GM23338 (cell line): Measurements from ENCODE around the gene CACHD1. TPM values are rescaled to one million over a fixed set of nuclear protein-coding genes. Genes with fewer than 3 reads are reported as not detected.

Source experiments
- ATAC-seq: fragments of 200-7000 bp; cut with Tn5 transposase; 3 replicates; pipeline ENCODE4 v1.9.1; 2020
- DNase-seq: peaks from one replicate; pipeline ENCODE4 v3.0.0-alpha.2; 2015; ENCODE audit warnings: low spot score
- H2AFZ ChIP-seq: fragments of 200-600 bp; sonication (generic); 2 replicates; pipeline ENCODE4 v1.8.0; 2016; ENCODE audit warnings: antibody characterized with exemption, mild to moderate bottlenecking, moderate library complexity
- H3F3A ChIP-seq: fragments of 200-600 bp; sonication (generic); replicated peaks from 2 replicates; pipeline ENCODE4 v1.8.0; 2017; ENCODE audit warnings: antibody characterized with exemption, mixed run types, low read depth
- H3K27ac ChIP-seq: fragments of 200-600 bp; sonication (generic); 2 replicates; pipeline ENCODE4 v1.6.1; 2016; ENCODE audit warnings: low read depth
- H3K27me3 ChIP-seq: fragments of 200-600 bp; sonication (generic); 2 replicates; pipeline ENCODE4 v1.8.0; 2016; ENCODE audit warnings: mild to moderate bottlenecking, mixed run types, moderate library complexity; ENCODE audit not compliant: insufficient read depth
- H3K36me3 ChIP-seq: fragments of 200-600 bp; sonication (generic); 2 replicates; pipeline ENCODE4 v1.8.0; 2016; ENCODE audit warnings: mild to moderate bottlenecking; ENCODE audit not compliant: insufficient read depth
- H3K4me1 ChIP-seq: fragments of 200-600 bp; sonication (generic); 2 replicates; pipeline ENCODE4 v1.8.0; 2016; ENCODE audit warnings: mild to moderate bottlenecking, moderate library complexity; ENCODE audit not compliant: insufficient read depth
- H3K4me2 ChIP-seq: fragments of 200-600 bp; sonication (generic); 2 replicates; pipeline ENCODE4 v1.7.1; 2017; ENCODE audit warnings: mixed run types
- H3K4me3 ChIP-seq: fragments of 200-600 bp; sonication (generic); 2 replicates; pipeline ENCODE4 v1.6.1; 2016; ENCODE audit warnings: mixed run types
- H3K79me2 ChIP-seq: fragments of 200-600 bp; sonication (generic); replicated peaks from 2 replicates; pipeline ENCODE4 v1.8.0; 2017; ENCODE audit warnings: mild to moderate bottlenecking; ENCODE audit not compliant: insufficient read depth
- H3K9me2 ChIP-seq: fragments of 200-600 bp; sonication (generic); 2 replicates; pipeline ENCODE4 v1.8.0; 2017; ENCODE audit not compliant: insufficient read depth
- H4K20me1 ChIP-seq: fragments of 200-600 bp; sonication (generic); replicated peaks from 2 replicates; pipeline ENCODE4 v1.8.0; 2017; ENCODE audit warnings: mild to moderate bottlenecking; ENCODE audit not compliant: insufficient read depth
- H3K27ac Mint-ChIP-seq: 2 replicates; pipeline ENCODE4 v1.8.0; 2020; ENCODE audit warnings: inconsistent platforms, mild to moderate bottlenecking, moderate library complexity, mixed read lengths
- H3K27me3 Mint-ChIP-seq: 3 replicates; pipeline ENCODE4 v1.8.0; 2022; ENCODE audit warnings: low read depth, mild to moderate bottlenecking, moderate library complexity, mixed read lengths, inconsistent platforms; ENCODE audit not compliant: insufficient read depth, poor library complexity
- H3K36me3 Mint-ChIP-seq: 3 replicates; pipeline ENCODE4 v1.8.0; 2021; ENCODE audit warnings: low read depth, mild to moderate bottlenecking, inconsistent platforms, moderate library complexity, mixed read lengths
- H3K4me1 Mint-ChIP-seq: 3 replicates; pipeline ENCODE4 v1.8.0; 2020; ENCODE audit warnings: mild to moderate bottlenecking, inconsistent platforms, mixed read lengths
- H3K4me3 Mint-ChIP-seq: 3 replicates; pipeline ENCODE4 v1.8.0; 2021; ENCODE audit warnings: moderate library complexity, mild to moderate bottlenecking, inconsistent platforms, mixed read lengths
- H3K9me3 Mint-ChIP-seq: 3 replicates; pipeline ENCODE4 v1.8.0; 2020; ENCODE audit warnings: moderate library complexity, mild to moderate bottlenecking, inconsistent platforms, mixed read lengths
- CREB1 ChIP-seq: fragments of 250-450 bp; sonication (Bioruptor Pico); IDR thresholded peaks from 2 replicates; pipeline ENCODE4 v1.5.0; 2020; ENCODE audit warnings: low read depth, mild to moderate bottlenecking, moderate library complexity
- EZH2 ChIP-seq: fragments of 200-600 bp; sonication (generic); IDR thresholded peaks from one replicate; pipeline ENCODE4 v1.8.0; 2017; ENCODE audit warnings: antibody characterized with exemption, mild to moderate bottlenecking, low read depth; ENCODE audit not compliant: unreplicated experiment
- EZH2phosphoT487 ChIP-seq: fragments of 200-600 bp; sonication (generic); IDR thresholded peaks from one replicate; pipeline ENCODE4 v1.8.1; 2018; ENCODE audit warnings: antibody characterized with exemption; ENCODE audit not compliant: unreplicated experiment
- JUNB ChIP-seq: IDR thresholded peaks from one replicate; pipeline ENCODE4 v1.6.1; 2016; ENCODE audit warnings: antibody characterized with exemption; ENCODE audit not compliant: unreplicated experiment
- NANOG ChIP-seq: IDR thresholded peaks from 2 replicates; pipeline ENCODE4 v1.6.1; 2016; ENCODE audit warnings: antibody characterized with exemption, borderline replicate concordance
- POLR2AphosphoS5 ChIP-seq: IDR thresholded peaks from 2 replicates; pipeline ENCODE4 v1.6.1; 2016; ENCODE audit warnings: antibody characterized with exemption, low read depth
- STAT1 ChIP-seq: IDR thresholded peaks from one replicate; pipeline ENCODE4 v1.6.1; 2016; ENCODE audit warnings: antibody characterized with exemption; ENCODE audit not compliant: unreplicated experiment
- ZNF114 ChIP-seq: fragments of 250-450 bp; sonication (Bioruptor Pico); IDR thresholded peaks from 2 replicates; pipeline ENCODE4 v1.5.0; 2020; ENCODE audit warnings: mild to moderate bottlenecking, moderate library complexity
- ZNF331 ChIP-seq: fragments of 250-450 bp; sonication (Bioruptor Pico); IDR thresholded peaks from 2 replicates; pipeline ENCODE4 v1.5.0; 2020; ENCODE audit warnings: low read depth, mild to moderate bottlenecking, moderate library complexity
- ZNF462 ChIP-seq: fragments of 250-450 bp; sonication (Bioruptor Pico); IDR thresholded peaks from 2 replicates; pipeline ENCODE4 v1.5.0; 2020; ENCODE audit warnings: mild to moderate bottlenecking, moderate library complexity
- polyA plus RNA-seq: library from polyadenylated mRNA; unstranded; fragments of >200 nt; fragmentation: Nextera tagmentation; extraction: Ambion mirVana; gene quantifications from 2 replicates; pipeline ENCODE4 v1.2.1, GENCODE V29; 2016
- total RNA-seq: library from RNA; depleted of rRNA; stranded (reverse); fragments of >200 nt; shearing (Covaris generic); gene quantifications from 2 replicates; pipeline ENCODE4 v1.2.3, GENCODE V29; 2014
- TF ChIP-seq, protein P1 (sequence below), 2 experiments: fragments of 200-600 bp in 1 of 2; sonication (generic) in 1 of 2; conservative IDR thresholded peaks; 2 replicates each; pipeline versions ENCODE4 v1.5.1 to v1.6.1; 2016 to 2017; ENCODE audit warnings: antibody characterized with exemption in 2 of 2, low read depth in 2 of 2, mild to moderate bottlenecking in 2 of 2, moderate library complexity in 1 of 2
- TF ChIP-seq, protein P2 (sequence below): IDR thresholded peaks from 2 replicates; pipeline ENCODE4 v1.6.1; 2016; ENCODE audit warnings: antibody characterized with exemption
- TF ChIP-seq, protein P3 (sequence below): IDR thresholded peaks from one replicate; pipeline ENCODE4 v1.6.1; 2018; ENCODE audit warnings: antibody characterized with exemption; ENCODE audit not compliant: unreplicated experiment

Gene CACHD1
- total and polyA plus RNA-seq, 2 experiments from 2014 or later: 12.6 to 43.7 TPM

GRCh38 chr1:64539781-64540218 is 69.9 kb downstream of the CACHD1 start:
- Histone ChIP-seq H3K9me2 (no peaks in the 10 kb centered on the region), H3F3A (0 out of 2 replicates have a peak, but pooled peaks cover 5% of the 10 kb centered on the region), H4K20me1 (peaks cover 31% of the 10 kb centered on the region), H3K4me2 (peak overlapping the region; percentile 60), H2AFZ (no peak overlapping the region), H3K4me1 (peaks cover 65% of the 10 kb centered on the region), H3K27ac (no peak overlapping the region), H3K79me2 (peaks cover 100% of the 10 kb centered on the region), H3K4me3 (peak overlapping the region; percentile 31; the same call in 1 of the 2 replicates), H3K27me3 (no peaks in the 10 kb centered on the region), H3K36me3 (no peaks in the 10 kb centered on the region)
- Mint-ChIP-seq H3K27ac (no peak overlapping the region), H3K4me1 (peaks cover 75% of the 10 kb centered on the region), H3K27me3 (no peaks in the 10 kb centered on the region), H3K36me3 (0 out of 3 replicates have a peak, but pooled peaks cover 3% of the 10 kb centered on the region), H3K4me3 (no peak overlapping the region), H3K9me3 (no peaks in the 10 kb centered on the region)
- TF ChIP-seq STAT1: no peak
- no peak for TF ChIP-seq CREB1 (CRISPR knock-in tag)
- no peak for TF ChIP-seq POLR2AphosphoS5
- TF ChIP-seq NANOG: no peak
- no peak for TF ChIP-seq ZNF462 (CRISPR knock-in tag)
- TF ChIP-seq, protein P1, sequence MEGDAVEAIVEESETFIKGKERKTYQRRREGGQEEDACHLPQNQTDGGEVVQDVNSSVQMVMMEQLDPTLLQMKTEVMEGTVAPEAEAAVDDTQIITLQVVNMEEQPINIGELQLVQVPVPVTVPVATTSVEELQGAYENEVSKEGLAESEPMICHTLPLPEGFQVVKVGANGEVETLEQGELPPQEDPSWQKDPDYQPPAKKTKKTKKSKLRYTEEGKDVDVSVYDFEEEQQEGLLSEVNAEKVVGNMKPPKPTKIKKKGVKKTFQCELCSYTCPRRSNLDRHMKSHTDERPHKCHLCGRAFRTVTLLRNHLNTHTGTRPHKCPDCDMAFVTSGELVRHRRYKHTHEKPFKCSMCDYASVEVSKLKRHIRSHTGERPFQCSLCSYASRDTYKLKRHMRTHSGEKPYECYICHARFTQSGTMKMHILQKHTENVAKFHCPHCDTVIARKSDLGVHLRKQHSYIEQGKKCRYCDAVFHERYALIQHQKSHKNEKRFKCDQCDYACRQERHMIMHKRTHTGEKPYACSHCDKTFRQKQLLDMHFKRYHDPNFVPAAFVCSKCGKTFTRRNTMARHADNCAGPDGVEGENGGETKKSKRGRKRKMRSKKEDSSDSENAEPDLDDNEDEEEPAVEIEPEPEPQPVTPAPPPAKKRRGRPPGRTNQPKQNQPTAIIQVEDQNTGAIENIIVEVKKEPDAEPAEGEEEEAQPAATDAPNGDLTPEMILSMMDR (conservative IDR thresholded peaks at IDR 0.05; ENCODE audit: low read depth in 2 of 2): no peak
- TF ChIP-seq, protein P2, sequence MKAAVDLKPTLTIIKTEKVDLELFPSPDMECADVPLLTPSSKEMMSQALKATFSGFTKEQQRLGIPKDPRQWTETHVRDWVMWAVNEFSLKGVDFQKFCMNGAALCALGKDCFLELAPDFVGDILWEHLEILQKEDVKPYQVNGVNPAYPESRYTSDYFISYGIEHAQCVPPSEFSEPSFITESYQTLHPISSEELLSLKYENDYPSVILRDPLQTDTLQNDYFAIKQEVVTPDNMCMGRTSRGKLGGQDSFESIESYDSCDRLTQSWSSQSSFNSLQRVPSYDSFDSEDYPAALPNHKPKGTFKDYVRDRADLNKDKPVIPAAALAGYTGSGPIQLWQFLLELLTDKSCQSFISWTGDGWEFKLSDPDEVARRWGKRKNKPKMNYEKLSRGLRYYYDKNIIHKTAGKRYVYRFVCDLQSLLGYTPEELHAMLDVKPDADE: no peak
- no peak for TF ChIP-seq EZH2
- TF ChIP-seq ZNF114 (CRISPR knock-in tag): no peak
- TF ChIP-seq ZNF331: no peak
- no peak for TF ChIP-seq EZH2phosphoT487
- no peak for TF ChIP-seq JUNB
- TF ChIP-seq, protein P3, sequence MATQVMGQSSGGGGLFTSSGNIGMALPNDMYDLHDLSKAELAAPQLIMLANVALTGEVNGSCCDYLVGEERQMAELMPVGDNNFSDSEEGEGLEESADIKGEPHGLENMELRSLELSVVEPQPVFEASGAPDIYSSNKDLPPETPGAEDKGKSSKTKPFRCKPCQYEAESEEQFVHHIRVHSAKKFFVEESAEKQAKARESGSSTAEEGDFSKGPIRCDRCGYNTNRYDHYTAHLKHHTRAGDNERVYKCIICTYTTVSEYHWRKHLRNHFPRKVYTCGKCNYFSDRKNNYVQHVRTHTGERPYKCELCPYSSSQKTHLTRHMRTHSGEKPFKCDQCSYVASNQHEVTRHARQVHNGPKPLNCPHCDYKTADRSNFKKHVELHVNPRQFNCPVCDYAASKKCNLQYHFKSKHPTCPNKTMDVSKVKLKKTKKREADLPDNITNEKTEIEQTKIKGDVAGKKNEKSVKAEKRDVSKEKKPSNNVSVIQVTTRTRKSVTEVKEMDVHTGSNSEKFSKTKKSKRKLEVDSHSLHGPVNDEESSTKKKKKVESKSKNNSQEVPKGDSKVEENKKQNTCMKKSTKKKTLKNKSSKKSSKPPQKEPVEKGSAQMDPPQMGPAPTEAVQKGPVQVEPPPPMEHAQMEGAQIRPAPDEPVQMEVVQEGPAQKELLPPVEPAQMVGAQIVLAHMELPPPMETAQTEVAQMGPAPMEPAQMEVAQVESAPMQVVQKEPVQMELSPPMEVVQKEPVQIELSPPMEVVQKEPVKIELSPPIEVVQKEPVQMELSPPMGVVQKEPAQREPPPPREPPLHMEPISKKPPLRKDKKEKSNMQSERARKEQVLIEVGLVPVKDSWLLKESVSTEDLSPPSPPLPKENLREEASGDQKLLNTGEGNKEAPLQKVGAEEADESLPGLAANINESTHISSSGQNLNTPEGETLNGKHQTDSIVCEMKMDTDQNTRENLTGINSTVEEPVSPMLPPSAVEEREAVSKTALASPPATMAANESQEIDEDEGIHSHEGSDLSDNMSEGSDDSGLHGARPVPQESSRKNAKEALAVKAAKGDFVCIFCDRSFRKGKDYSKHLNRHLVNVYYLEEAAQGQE: no peak
- ATAC-seq (no peak), DNase-seq (no peak)
